GM12872 (cell line): ENCODE measurements around the gene FREM3.

Source experiments
- TF ChIP-seq, protein P1 (sequence below): IDR thresholded peaks from 3 replicates; pipeline ENCODE4 v1.5.1; 2011; ENCODE audit warnings: low read depth, mild to moderate bottlenecking, low read length, moderate library complexity; ENCODE audit not compliant: insufficient read depth

Gene FREM3

DNA sequence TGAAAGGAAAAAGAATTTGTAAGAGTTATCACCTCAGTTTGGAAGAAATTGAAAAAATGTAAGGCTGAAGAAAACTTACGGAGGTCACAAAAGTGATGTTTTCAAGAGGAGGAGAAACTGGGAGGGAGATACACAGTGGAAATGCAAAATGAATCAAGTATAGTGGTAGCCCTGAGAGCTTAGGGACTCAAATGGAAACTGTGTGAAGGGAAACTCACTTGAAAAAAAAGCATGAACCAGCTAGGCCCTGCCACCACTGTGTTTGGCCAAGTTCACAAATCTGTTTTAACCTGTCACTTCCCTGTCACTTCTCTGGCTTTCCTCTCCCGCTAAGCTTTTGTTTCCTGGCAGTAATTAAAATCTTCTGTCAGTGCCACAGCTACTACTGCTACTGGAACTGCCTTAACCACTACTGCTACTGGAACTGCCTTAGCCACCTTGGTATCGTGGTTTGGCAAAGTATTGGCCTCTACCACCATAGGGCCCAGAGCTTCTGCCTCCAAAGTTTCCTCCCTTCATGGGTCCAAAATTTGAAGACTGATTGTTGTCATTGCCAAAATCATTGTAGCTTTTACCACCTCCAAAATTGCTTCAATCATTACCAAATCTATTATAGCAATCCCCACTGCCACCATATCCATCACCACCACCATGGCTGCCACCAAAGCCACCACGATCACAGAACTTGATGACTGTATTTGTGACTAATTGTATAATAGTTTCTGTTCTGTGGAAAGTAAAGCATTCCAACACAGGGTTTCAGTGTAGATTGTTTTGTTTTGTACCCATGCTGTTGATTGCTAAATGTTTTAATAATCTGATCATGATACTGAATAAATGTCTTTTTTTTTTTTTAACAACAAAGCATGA lies 145.5 kb downstream of the FREM3 start:
- TF ChIP-seq, protein P1, sequence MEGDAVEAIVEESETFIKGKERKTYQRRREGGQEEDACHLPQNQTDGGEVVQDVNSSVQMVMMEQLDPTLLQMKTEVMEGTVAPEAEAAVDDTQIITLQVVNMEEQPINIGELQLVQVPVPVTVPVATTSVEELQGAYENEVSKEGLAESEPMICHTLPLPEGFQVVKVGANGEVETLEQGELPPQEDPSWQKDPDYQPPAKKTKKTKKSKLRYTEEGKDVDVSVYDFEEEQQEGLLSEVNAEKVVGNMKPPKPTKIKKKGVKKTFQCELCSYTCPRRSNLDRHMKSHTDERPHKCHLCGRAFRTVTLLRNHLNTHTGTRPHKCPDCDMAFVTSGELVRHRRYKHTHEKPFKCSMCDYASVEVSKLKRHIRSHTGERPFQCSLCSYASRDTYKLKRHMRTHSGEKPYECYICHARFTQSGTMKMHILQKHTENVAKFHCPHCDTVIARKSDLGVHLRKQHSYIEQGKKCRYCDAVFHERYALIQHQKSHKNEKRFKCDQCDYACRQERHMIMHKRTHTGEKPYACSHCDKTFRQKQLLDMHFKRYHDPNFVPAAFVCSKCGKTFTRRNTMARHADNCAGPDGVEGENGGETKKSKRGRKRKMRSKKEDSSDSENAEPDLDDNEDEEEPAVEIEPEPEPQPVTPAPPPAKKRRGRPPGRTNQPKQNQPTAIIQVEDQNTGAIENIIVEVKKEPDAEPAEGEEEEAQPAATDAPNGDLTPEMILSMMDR = no peak

GRCh38 chr4:143549928-143550327 lies 150.5 kb downstream of the FREM3 start:
- TF ChIP-seq, protein P1 = no peak

GRCh38 chr4:143539670-143540023 lies 160.8 kb downstream of the FREM3 start:
- TF ChIP-seq, protein P1 = no peak

GRCh38 chr4:143538979-143539669 lies 161.4 kb downstream of the FREM3 start:
- TF ChIP-seq, protein P1 = no peak

GRCh38 chr4:143531788-143532491 lies 168.5 kb downstream of the FREM3 start:
- TF ChIP-seq, protein P1 = no peak

DNA sequence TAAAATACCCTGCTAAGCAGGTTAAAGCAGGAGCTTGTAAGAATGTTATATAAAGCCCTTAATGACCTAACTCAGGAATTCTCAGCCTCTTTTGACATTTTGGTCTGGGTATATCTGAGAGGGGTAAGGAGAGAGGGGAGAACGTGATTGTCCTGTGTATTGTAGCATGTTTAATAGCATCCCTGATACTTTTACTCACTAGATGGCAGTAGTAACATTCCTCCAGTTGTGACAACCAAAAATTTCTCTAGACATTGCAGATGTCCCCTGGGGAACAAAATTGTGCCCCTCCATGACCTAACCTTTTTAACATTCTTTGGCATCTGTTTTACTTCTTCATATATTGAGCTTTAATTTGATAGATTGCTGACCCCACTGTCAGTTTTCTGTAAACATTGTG lies 169.1 kb downstream of the FREM3 start:
- TF ChIP-seq, protein P1 = peak; percentile 38
